ENCODE results near the gene TTC38.

TTC38 gene

DNA sequence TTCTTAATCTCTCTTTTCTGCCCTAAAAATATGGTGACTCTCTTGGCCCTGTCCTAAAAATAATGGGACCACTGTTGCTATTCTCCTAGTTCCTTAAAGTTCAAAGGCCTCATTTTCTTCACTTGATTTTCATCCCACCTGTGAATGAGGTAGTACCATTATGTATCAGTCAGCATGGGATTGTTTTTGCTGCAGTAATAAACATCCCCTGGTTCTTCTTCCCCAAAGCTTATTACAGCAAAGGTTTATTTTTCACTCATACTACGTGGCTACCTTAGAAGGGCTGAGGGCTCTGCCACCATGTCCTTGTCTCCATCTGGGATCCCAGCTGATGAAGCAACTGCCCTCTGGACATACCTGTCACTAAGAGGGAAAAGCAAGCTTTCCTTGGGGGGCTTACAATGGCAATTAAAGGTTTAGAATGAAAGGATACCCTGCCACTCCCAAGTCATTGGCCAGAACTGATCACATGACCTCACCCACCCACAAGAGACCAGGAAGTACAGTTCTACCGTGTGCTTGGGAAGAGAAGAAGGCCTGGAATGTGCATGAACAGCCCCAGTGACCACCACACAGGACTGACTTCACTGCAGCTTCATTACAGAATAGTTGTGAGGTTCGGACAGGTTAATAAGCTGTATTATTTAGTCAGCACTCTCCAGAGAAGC lies 7.8 kb downstream of the TTC38 start:
- no peak for DNase-seq (ENCODE audit: low spot score in 2 of 2)
- H3K4me3 ChIP-seq, result no peak overlapping the region
- no peaks in the 10 kb centered on the region for H3K27me3 ChIP-seq (ENCODE audit: low read depth)
- no peaks in the 10 kb centered on the region for H3K4me1 ChIP-seq
- H3K36me3 ChIP-seq (replicated peaks), result peaks cover 71% of the 10 kb centered on the region
- in situ Hi-C loops (cut with MboI; ENCODE audit: low sequenced_read_pairs), result no loop called here
- H3K9me3 ChIP-seq, result no peaks in the 10 kb centered on the region

GRCh38 chr22:46276563-46276962 lies 8.8 kb downstream of the TTC38 start:
- Histone ChIP-seq H3K4me3 (no peak overlapping the region), H3K36me3 (replicated peaks) (peaks cover 78% of the 10 kb centered on the region), H3K9me3 (no peaks in the 10 kb centered on the region), H3K27me3 (ENCODE audit: low read depth) (no peaks in the 10 kb centered on the region), H3K4me1 (no peaks in the 10 kb centered on the region)
- DNase-seq (ENCODE audit: low spot score in 2 of 2), result no peak
- in situ Hi-C loops (cut with MboI; ENCODE audit: low sequenced_read_pairs), result no loop called here

DNA sequence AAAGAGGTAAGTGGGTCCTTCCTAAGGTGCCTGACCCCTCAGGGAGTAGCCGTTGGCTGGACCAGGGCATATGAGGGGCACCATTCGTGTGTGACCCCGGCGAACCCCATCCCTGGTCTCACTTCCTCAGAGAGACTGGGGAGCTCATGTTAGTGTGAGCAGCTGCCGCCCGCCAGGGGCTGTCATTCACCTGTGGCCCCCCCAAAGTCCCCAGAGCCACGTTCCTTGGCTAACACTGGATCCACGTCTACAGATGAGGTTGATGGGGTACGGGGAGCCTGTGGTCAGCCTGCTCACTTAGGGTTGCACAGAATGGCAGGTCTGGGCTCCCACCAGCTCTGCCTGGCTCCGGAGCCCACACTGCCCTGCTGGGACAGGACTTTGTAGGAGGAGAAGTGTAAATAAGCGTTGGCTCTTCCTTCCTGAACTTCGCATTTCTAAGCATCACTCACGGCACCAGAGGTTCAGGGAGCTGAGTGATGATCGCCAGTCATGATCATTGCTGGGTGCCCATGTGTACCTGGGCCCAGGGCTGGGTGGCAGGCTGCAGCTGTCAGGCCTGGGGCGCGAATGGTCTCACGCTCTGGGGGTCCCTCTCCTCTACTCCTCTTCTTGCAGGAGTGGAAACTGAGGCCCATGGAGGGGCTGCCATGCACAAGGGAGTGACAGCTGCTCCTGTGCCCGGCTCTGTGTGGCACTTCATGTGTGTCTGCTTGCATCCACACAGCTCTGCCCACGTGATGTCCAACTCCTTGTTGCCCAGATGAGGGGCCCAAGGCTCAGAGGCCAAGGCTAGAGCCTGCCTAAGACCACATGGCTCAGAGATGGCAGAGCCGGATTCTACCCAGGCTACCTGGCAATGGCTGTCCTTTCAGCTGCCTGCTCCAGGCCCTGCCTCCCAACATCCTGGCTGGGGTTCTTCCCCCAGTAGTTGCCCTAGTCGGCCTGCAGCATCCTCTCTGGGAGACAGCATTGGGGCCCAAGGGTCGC lies 11.1 kb downstream of the TTC38 start:
- in situ Hi-C loops (cut with MboI; ENCODE audit: low sequenced_read_pairs), result no loop called here
- DNase-seq (ENCODE audit: low spot score in 2 of 2), result no peak

DNA sequence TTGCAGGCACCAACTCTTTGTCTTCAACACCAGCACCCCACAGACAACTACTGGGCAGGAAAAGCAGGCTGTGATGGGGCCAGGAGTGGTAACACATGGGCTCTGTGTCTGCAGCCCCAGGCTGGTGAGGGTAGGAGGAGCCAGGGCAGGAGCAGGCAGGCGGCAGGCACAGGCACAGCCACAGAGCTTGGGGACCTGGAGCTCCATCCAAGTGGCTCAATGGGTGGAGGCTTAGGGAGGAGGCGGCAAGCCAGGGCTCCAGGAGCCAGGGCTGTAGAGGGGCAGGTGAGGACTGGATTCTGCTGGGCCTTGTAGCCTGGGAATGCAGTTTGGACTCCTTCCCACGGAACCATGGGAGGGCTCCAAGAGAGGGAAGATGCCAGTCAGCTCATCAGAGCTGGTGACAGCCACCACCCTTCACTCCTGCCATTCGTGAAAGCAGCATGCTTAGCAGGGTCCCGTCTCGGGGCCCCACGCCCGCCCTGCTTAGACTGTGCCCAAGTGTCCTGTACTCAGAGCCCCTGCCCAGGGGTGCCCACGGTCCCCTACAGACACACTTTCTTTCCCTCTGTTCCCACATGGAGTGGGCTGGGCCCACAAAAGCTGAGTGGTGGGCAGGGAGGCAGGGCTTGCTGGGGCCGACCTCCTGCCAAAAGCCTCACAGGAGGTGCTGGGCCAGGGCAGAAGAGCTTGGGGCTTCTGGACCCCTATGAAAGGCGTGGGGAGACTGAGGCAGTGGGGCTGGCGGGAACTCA lies 12.4 kb downstream of the TTC38 start:
- peaks cover 63% of the 10 kb centered on the region for H3K36me3 ChIP-seq (replicated peaks)
- in situ Hi-C loops (cut with MboI; ENCODE audit: low sequenced_read_pairs), result no loop called here
- H3K27me3 ChIP-seq (ENCODE audit: low read depth), result no peaks in the 10 kb centered on the region
- H3K4me3 ChIP-seq, result no peak overlapping the region
- DNase-seq (ENCODE audit: low spot score in 2 of 2), result no peak
- no peaks in the 10 kb centered on the region for H3K4me1 ChIP-seq
- no peaks in the 10 kb centered on the region for H3K9me3 ChIP-seq

More for the DNA sequence above, 11.1 kb downstream of the TTC38 start:
- Histone ChIP-seq H3K27me3 (ENCODE audit: low read depth) (no peaks in the 10 kb centered on the region), H3K9me3 (no peaks in the 10 kb centered on the region), H3K4me1 (no peaks in the 10 kb centered on the region), H3K4me3 (no peak overlapping the region), H3K36me3 (replicated peaks) (peaks cover 63% of the 10 kb centered on the region)

- in situ Hi-C loops (cut with MboI; ENCODE audit: low sequenced_read_pairs), result no loop called here
Observed at GRCh38 chr22:46280999-46281623, 13.3 kb downstream of the TTC38 start.

DNA sequence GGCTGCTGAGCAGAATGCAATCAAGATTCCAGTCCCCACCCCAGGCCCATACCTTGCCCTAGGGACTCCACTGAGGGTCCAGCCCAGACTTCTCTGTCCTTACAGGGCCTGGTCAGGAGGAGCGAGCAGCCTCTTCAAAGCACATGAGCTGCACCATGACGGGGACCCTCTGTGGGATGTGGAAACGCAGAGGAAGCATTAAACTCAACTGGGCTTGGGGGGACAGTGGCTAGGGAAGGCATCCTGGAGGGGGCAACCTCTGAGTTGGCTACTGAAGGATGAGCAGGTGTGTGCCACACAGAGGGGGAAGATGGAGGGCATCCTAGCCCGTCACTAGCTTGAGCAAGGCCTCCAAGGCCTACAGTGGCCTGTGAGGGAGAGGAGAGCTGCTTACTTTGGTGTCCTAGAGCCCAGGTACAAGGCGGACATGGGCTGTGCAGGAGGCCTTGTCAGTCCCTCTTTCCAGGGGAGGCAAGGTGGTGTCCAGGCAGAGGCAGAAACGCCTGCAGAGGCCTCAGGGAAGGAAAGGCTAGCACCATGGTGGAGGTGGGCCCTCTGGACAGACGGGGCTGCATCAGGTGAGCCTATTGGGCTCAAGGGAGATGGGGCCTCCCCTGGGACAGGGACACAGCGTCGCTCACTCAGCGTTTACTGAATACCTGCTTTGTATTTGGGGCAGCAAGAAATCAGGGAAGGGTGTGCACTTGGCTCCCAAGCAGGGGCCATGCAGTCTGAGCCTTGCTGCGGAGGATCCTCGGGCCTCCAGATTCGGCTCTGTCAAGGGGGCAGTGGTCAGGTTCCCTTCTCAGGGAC lies 14.3 kb downstream of the TTC38 start:
- Histone ChIP-seq H3K9me3 (no peaks in the 10 kb centered on the region), H3K27me3 (ENCODE audit: low read depth) (no peaks in the 10 kb centered on the region), H3K4me1 (no peaks in the 10 kb centered on the region), H3K4me3 (no peak overlapping the region), H3K36me3 (replicated peaks) (peaks cover 49% of the 10 kb centered on the region)
- no peak for DNase-seq (ENCODE audit: low spot score in 2 of 2)
- in situ Hi-C loops (cut with MboI; ENCODE audit: low sequenced_read_pairs), result no loop called here

More at GRCh38 chr22:46280999-46281623, 13.3 kb downstream of the TTC38 start:
- Histone ChIP-seq H3K27me3 (ENCODE audit: low read depth) (no peaks in the 10 kb centered on the region), H3K36me3 (replicated peaks) (peaks cover 55% of the 10 kb centered on the region), H3K9me3 (no peaks in the 10 kb centered on the region), H3K4me3 (no peak overlapping the region), H3K4me1 (no peaks in the 10 kb centered on the region)
- DNase-seq (ENCODE audit: low spot score in 2 of 2), result no peak

- no peak for DNase-seq (ENCODE audit: low spot score in 2 of 2)
- H3K4me3 ChIP-seq, result no peak overlapping the region
- no peaks in the 10 kb centered on the region for H3K4me1 ChIP-seq
- H3K36me3 ChIP-seq (replicated peaks), result peaks cover 25% of the 10 kb centered on the region
- H3K27me3 ChIP-seq (ENCODE audit: low read depth), result no peaks in the 10 kb centered on the region
- in situ Hi-C loops (cut with MboI; ENCODE audit: low sequenced_read_pairs), result no loop called here
- H3K9me3 ChIP-seq, result no peaks in the 10 kb centered on the region
Observed at GRCh38 chr22:46286006-46286405, 18.2 kb downstream of the TTC38 start.

DNA sequence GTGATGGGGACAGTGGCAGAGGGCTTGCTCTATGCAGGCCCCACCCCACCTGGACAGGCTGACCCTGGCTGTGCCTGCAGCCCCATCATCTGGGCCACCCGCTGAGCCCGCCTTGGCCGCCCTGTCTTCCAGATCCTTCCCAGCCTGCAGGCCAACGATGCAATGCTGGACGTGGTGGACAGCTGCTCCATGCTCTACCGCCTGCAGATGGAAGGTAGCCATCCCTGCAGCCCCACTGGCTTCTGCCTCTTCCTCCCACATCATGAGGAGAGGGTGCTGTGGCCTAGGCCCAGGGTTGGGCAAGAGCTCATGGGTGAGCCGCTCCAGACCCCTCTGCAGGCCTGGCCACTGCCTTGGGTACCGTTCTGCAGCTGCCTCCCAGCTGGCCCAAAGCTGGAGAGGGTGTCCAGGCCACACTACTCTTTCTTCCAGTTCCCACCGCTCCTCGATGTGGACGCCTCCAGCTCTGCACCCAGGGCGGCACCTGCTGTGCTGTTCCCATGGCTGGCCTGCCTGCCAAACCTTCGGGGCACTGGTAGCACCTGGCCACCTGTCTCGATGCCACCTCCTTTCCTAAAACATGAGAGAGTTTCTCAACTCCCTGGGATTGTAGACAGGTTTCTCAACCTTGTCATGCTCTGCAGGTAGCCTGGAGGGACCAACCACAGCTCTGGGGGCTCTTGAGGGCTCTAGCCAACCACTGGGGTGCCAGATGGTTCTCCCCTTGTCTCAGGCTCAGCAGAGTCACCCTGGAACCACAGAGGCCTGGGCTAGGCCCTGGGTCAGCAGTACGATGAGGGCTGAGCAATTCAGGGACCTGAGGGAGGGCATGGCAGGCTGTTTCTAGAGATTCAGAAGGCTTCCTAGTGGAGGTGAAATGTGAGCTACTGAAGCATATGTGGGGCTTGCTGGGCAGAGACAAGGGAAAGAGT lies 19.4 kb downstream of the TTC38 start:
- no peak for DNase-seq (ENCODE audit: low spot score in 2 of 2)
- peaks cover 4% of the 10 kb centered on the region; the same call in 1 of the 2 replicates for H3K4me1 ChIP-seq
- no peaks in the 10 kb centered on the region for H3K9me3 ChIP-seq
- H3K36me3 ChIP-seq (replicated peaks), result peaks cover 16% of the 10 kb centered on the region
- no peak overlapping the region for H3K4me3 ChIP-seq
- in situ Hi-C loops (cut with MboI; ENCODE audit: low sequenced_read_pairs), result no loop called here
- H3K27me3 ChIP-seq (ENCODE audit: low read depth), result no peaks in the 10 kb centered on the region

DNA sequence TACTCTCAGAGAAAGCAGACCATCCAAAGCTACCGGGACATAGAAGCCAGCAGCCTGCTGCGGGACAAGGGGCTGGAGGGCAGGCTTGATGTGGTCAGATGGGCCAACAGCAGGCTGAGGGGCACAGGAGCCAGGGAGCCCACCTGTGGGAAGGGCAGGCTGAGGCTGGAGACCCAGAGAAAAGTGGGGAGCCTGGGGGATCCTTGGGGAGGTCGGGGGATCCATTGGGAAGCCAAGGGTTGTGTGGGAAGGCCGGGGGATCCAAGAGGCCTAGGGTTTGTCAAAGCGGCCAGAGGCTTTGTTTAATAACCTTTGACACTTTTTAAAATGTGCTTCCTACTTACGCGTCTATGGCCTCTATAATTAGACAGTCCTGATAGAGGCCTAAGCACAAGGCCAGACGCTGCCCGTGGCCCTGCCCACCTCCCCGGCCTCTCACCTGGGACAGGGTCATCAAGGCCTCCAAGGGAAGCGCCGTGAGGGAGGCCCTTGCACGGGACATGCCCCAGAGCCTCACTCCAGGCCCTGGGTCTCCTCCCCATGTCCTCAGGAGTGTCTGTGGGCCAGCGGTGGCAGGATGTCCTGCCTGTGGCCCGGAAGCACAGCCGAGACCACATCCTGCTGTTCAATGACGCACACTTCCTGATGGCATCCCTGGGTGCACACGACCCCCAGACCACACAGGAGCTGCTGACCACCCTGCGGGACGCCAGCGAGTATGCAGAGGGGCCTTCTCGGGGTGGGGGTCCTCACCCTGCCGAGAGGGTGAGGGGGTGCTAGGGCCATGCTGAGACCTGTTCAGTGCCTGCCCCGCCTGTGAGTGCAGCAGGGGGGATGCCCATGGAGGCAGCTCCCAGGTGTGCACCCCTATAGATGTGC lies 20.3 kb downstream of the TTC38 start:
- Histone ChIP-seq H3K4me3 (no peak overlapping the region), H3K36me3 (replicated peaks) (peaks cover 21% of the 10 kb centered on the region), H3K9me3 (no peaks in the 10 kb centered on the region), H3K27me3 (ENCODE audit: low read depth) (no peaks in the 10 kb centered on the region), H3K4me1 (peaks cover 4% of the 10 kb centered on the region; the same call in 1 of the 2 replicates)
- DNase-seq (ENCODE audit: low spot score in 2 of 2), result no peak
- in situ Hi-C loops (cut with MboI; ENCODE audit: low sequenced_read_pairs), result no loop called here

DNA sequence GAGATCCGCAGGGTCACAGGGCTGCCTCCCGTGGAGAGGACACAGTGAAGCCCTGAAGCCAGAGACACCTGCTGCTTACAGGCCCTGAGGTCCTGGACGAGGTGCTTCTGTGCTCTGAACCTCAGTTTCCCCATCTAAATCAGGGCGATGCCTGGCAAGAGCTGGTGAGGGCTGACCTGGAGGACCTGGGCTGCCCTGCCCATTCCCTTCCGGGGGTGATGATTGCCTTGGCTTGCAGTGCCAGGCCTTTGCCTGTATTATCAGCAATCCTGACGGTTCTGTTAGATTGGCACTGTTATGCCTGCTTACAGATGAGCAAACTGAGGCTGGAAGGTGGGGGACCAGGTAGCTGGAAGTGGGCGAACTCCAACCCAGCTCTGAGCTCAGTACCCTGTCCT lies 21.0 kb downstream of the TTC38 start:
- in situ Hi-C loops (cut with MboI; ENCODE audit: low sequenced_read_pairs), result no loop called here
- H3K4me3 ChIP-seq, result no peak overlapping the region
- H3K36me3 ChIP-seq (replicated peaks), result peaks cover 21% of the 10 kb centered on the region
- DNase-seq (ENCODE audit: low spot score in 2 of 2), result no peak
- H3K9me3 ChIP-seq, result no peaks in the 10 kb centered on the region
- peaks cover 4% of the 10 kb centered on the region; the same call in 1 of the 2 replicates for H3K4me1 ChIP-seq
- no peaks in the 10 kb centered on the region for H3K27me3 ChIP-seq (ENCODE audit: low read depth)

DNA sequence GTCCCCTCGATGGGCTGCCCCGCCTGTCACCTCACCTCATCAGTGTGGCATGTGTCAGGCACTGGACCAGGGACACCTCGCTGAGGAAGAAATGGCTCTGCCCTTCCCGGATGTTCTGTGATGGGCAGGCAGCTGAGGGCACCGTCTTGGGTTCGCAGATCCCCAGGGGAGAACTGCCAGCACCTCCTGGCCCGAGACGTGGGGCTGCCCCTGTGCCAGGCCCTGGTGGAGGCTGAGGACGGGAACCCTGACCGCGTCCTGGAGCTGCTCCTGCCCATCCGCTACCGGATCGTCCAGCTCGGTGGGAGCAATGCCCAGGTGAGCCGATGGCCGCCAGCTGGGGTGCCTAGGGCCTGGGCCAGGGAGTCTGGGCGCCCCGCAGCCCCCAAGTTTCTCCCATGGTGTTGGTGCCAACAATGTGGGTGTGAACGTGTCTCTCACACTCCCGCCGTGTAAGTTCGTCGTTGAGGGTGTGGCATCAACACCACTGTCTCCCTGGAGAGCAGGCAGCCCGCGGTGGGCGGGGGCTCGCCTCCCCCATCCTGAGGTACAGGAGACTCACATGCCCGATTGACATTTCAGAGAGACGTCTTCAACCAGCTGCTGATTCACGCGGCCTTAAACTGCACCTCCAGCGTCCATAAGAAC lies 21.6 kb downstream of the TTC38 start:
- in situ Hi-C loops (cut with MboI; ENCODE audit: low sequenced_read_pairs), result no loop called here
- Histone ChIP-seq H3K9me3 (no peaks in the 10 kb centered on the region), H3K4me3 (no peak overlapping the region), H3K36me3 (replicated peaks) (peaks cover 17% of the 10 kb centered on the region), H3K4me1 (peaks cover 4% of the 10 kb centered on the region; the same call in 1 of the 2 replicates), H3K27me3 (ENCODE audit: low read depth) (no peaks in the 10 kb centered on the region)
- DNase-seq (ENCODE audit: low spot score in 2 of 2), result no peak

All from HAP-1 (cell line).